Mesothelial cell of epicardium (in vitro differentiated cells): ENCODE results near the gene ZNF23. TPM values are rescaled to one million over a fixed set of nuclear protein-coding genes. Genes with fewer than 3 reads are reported as not detected.

Experiments used
- DNase-seq, 2 experiments: peaks; one replicate each; pipeline ENCODE4 v3.0.0; 2021; ENCODE audit warnings: low spot score in 2 of 2; ENCODE audit not compliant: unreplicated experiment in 2 of 2
- H3K27ac Mint-ChIP-seq: 2 replicates; pipeline ENCODE4 v1.8.0; 2021; ENCODE audit warnings: mixed read lengths
- H3K27me3 Mint-ChIP-seq: 2 replicates; pipeline ENCODE4 v1.8.0; 2021; ENCODE audit warnings: low read depth, mixed read lengths
- H3K36me3 Mint-ChIP-seq: 2 replicates; pipeline ENCODE4 v1.8.0; 2021; ENCODE audit warnings: mixed read lengths
- H3K4me1 Mint-ChIP-seq: 2 replicates; pipeline ENCODE4 v1.8.0; 2021; ENCODE audit warnings: mixed read lengths
- H3K4me3 Mint-ChIP-seq: 2 replicates; pipeline ENCODE4 v1.8.0; 2021; ENCODE audit warnings: mild to moderate bottlenecking, moderate library complexity, mixed read lengths
- H3K9me3 Mint-ChIP-seq: 2 replicates; pipeline ENCODE4 v1.8.0; 2021; ENCODE audit warnings: mixed read lengths
- total RNA-seq: library from RNA; stranded (reverse); gene quantifications from 3 replicates; pipeline ENCODE4 v1.2.1, GENCODE V29; 2021
- TF ChIP-seq, protein P1 (sequence below): fragments of 200-600 bp; sonication (generic); IDR thresholded peaks from one replicate; pipeline ENCODE4 v1.5.0; 2021; ENCODE audit warnings: antibody characterized with exemption; ENCODE audit not compliant: unreplicated experiment

The ZNF23 gene
- total RNA-seq, 1 donor from 2014 or later: 12.8 TPM

DNA sequence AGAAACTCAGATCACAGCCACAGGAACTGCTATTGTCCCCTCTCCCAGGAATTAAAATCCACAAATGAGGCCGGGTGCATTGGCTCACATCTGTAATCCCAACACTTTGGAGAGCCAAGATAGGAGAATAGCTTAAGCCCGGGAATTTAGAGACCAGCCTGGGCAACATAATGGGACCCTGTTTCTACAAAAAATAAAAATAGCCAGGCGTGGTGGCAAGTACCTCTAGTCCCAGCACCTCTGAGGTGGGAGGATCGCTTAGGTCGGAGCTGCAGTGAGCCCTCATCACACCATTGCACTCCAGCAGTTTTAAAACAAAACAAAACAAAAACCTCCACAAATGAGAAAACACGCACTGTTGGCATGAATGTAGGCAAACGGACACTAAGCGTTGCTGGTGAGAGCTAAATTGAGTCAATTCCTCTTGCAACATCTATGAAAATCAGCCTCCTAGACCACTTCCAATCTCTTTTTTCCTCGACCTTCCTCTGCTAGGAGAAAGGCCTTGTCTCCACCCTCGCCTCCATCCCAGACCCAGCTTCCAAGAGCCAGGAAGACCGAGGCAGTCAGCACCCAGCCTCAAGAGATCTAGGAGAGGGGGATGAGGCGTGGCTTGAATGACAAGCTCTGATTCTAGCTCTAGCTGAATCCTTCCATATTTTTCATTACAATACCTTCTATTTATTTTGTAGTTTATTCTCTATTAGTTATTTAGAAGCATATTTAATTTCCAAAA is 35.0 kb downstream of the ZNF23 start:
- Mint-ChIP-seq H3K36me3 (no peaks in the 10 kb centered on the region), H3K4me3 (peak overlapping the region; percentile 72), H3K27me3 (peaks cover 81% of the 10 kb centered on the region), H3K9me3 (peaks cover 3% of the 10 kb centered on the region), H3K27ac (peak overlapping the region; percentile 80), H3K4me1 (peaks cover 5% of the 10 kb centered on the region)
- DNase-seq: no peak
- TF ChIP-seq, protein P1, sequence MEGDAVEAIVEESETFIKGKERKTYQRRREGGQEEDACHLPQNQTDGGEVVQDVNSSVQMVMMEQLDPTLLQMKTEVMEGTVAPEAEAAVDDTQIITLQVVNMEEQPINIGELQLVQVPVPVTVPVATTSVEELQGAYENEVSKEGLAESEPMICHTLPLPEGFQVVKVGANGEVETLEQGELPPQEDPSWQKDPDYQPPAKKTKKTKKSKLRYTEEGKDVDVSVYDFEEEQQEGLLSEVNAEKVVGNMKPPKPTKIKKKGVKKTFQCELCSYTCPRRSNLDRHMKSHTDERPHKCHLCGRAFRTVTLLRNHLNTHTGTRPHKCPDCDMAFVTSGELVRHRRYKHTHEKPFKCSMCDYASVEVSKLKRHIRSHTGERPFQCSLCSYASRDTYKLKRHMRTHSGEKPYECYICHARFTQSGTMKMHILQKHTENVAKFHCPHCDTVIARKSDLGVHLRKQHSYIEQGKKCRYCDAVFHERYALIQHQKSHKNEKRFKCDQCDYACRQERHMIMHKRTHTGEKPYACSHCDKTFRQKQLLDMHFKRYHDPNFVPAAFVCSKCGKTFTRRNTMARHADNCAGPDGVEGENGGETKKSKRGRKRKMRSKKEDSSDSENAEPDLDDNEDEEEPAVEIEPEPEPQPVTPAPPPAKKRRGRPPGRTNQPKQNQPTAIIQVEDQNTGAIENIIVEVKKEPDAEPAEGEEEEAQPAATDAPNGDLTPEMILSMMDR: no peak

DNA sequence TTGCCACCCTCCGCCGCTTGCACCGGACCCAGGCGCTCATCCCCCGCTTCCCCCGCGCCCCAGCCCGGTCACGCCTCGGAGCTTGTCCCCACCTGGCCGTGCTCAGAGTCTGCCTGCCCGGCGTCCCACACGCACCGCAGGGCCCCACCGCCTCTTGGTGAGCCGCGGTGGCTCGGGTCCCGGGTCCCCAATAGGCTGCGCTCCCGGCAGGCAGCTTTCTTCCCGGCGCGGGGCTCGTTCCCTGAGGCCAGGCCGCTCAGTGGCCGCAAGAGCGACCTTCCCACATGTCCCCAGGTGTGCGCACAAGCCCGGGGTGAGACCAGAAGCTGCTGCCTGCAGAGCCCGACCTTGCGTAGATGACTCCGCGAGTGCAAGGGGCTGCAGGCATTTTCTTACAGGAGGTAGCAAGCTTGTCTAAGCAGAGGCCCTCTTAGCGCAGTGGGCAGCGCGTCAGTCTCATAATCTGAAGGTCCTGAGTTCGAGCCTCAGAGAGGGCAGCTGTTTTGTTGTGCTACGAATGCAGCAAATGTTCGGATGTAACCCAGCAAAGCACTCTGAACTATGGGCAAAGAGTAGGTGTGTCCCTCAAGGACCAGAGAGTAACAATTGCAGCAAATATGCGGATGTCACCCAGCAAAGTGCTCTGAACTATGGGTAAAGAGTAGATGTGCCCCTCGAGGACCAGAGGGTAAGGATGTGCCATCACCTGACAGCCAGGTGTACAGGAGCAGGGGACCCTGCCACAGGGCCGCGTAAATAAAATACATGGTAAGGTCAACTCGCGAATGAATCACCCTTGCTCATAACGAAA is 35.8 kb downstream of the ZNF23 start:
- Mint-ChIP-seq H3K4me1 (peaks cover 5% of the 10 kb centered on the region), H3K36me3 (no peaks in the 10 kb centered on the region), H3K27me3 (peaks cover 75% of the 10 kb centered on the region), H3K9me3 (peaks cover 3% of the 10 kb centered on the region), H3K27ac (peak overlapping the region; percentile 80), H3K4me3 (peak overlapping the region; percentile 72)
- DNase-seq: peak; percentile 48 to 82
- TF ChIP-seq, protein P1: no peak

DNA sequence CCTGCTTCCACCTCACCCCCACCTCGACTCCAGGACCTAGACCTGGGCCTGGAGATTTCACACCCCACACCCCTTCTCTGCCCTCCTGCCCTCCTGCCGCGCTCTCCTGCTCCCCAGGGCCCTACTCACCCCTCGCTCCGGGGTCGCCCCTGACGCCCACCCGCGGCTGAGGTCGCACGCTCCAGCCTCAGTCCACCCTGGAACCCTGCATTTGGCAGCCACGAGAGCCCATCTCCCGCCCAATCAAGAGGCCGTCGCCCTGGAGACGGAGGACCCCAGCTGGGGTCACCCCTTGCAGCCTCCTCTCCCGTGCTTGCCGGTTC is 36.3 kb downstream of the ZNF23 start:
- H3K27me3 Mint-ChIP-seq: peaks cover 77% of the 10 kb centered on the region
- peak overlapping the region; percentile 72 for H3K4me3 Mint-ChIP-seq
- no peak for DNase-seq
- TF ChIP-seq, protein P1: no peak
- peaks cover 5% of the 10 kb centered on the region for H3K4me1 Mint-ChIP-seq
- H3K36me3 Mint-ChIP-seq: no peaks in the 10 kb centered on the region
- peaks cover 3% of the 10 kb centered on the region for H3K9me3 Mint-ChIP-seq
- no peak overlapping the region for H3K27ac Mint-ChIP-seq

GRCh38 chr16:71424626-71425025 is 37.4 kb downstream of the ZNF23 start:
- Mint-ChIP-seq H3K36me3 (no peaks in the 10 kb centered on the region), H3K27me3 (peaks cover 76% of the 10 kb centered on the region), H3K4me3 (no peak overlapping the region)

DNA sequence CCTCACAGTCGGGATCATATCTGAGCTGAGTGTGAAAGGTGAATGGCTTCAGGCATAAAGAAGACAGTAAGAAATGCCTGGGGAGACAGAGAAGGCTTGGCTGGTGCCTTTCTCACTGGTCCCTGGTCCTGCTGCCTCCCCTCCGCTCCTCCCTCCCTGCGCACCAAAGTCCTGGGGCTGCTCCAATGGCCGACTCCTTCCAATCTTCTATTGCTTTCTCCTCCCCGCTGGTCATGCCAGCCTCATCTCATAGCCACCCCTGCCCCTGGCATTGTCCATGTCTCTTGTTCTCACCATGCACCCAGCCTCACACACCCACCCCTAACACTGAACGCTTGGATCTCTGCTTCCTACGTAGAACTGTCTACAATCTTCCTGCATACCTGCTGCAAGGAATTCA is 38.2 kb downstream of the ZNF23 start:
- DNase-seq: no peak
- peaks cover under 1% of the 10 kb centered on the region for H3K9me3 Mint-ChIP-seq
- H3K36me3 Mint-ChIP-seq: no peaks in the 10 kb centered on the region
- H3K27me3 Mint-ChIP-seq: peaks cover 75% of the 10 kb centered on the region
- TF ChIP-seq, protein P1: no peak
- H3K4me3 Mint-ChIP-seq: no peak overlapping the region
- peaks cover 5% of the 10 kb centered on the region for H3K4me1 Mint-ChIP-seq
- no peak overlapping the region for H3K27ac Mint-ChIP-seq

More at GRCh38 chr16:71424626-71425025, 37.4 kb downstream of the ZNF23 start:
- TF ChIP-seq, protein P1: no peak
- H3K4me1 Mint-ChIP-seq: peaks cover 5% of the 10 kb centered on the region
- H3K27ac Mint-ChIP-seq: no peak overlapping the region
- DNase-seq: no peak
- H3K9me3 Mint-ChIP-seq: peaks cover 3% of the 10 kb centered on the region
